Left ventricle myocardium inferior (tissue), 1 donor: ENCODE measurements around the gene MACROD2. TPM values are rescaled to one million over a fixed set of nuclear protein-coding genes. Genes with fewer than 3 reads are reported as not detected.

ENCODE experiments used
- DNase-seq: peaks from one replicate; pipeline ENCODE4 v3.0.0-alpha.2; 2020
- H3K27ac ChIP-seq: fragments of 200-600 bp; replicated peaks from 2 replicates; pipeline ENCODE4 v1.8.0; 2021
- H3K27me3 ChIP-seq: fragments of 200-600 bp; 2 replicates; pipeline ENCODE4 v1.8.0; 2021; ENCODE audit warnings: low read depth
- H3K36me3 ChIP-seq: fragments of 200-600 bp; 2 replicates; pipeline ENCODE4 v1.8.0; 2021
- H3K4me1 ChIP-seq: fragments of 200-600 bp; 2 replicates; pipeline ENCODE4 v1.8.0; 2021
- H3K4me3 ChIP-seq: fragments of 200-600 bp; 2 replicates; pipeline ENCODE4 v1.8.0; 2021; ENCODE audit warnings: mild to moderate bottlenecking, moderate library complexity
- H3K9me3 ChIP-seq: fragments of 200-600 bp; replicated peaks from 2 replicates; pipeline ENCODE4 v1.8.0; 2021
- CTCF ChIP-seq: fragments of 200-600 bp; IDR thresholded peaks from 2 replicates; pipeline ENCODE4 v1.8.0; 2021; ENCODE audit warnings: antibody characterized with exemption, mild to moderate bottlenecking, borderline replicate concordance
- intact Hi-C: fragments of 100-400 bp; cut with micrococcal nuclease; formaldehyde crosslinking; loops from one replicate; pipeline ENCODE4 v1.11.0; 2022
- total RNA-seq: library from RNA; stranded (reverse); fragmentation: NEBNext Ultra II Directional; extraction: Animal tissue kit (Norgen Biotek cat#: 25700); gene quantifications from one replicate; pipeline ENCODE4 v1.2.1, GENCODE V29; 2021
- donor health status: DM: no; HTN: yes; CAD: no; lungs with severe emphysema.

The MACROD2 gene
- total RNA-seq, 1 donor from 2014 or later: 3.6 TPM

DNA sequence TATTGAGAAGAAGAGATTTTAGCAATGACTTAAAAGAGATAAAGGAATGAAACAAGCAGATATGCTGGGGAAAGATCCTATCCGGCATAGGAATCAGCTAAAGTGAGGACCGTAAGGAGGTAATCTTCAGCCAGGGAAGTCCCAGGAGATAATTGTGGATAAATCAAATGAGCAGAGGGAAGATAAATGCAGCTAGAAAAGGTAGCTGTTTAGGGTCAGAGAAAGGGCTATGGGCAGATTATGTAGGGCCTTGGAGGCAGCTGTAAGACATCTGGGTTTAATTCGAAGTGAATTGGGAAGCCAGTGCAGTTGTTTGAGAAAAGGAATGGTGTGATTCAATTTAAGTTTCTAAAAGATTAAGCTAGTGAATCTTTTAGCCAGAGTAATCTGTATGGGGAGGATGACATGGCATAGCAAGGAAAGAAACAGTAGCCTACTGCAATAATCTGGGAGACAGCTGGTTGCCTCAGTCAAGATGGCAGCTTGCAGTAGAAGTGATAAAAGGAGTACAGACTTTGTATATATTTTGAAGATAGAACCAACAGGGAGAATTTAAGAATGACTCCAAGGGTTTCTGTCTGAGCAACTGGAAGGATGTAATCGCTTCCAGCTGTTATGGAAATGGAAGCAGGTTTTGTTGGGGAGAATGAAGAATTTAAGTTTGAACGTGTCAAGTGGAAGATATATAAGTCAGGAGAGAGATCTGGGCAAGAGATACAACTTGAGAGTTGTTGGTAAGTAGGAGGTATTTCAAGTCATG lies 894.4 kb downstream of the MACROD2 start:
- H3K27me3 ChIP-seq: no peaks in the 10 kb centered on the region
- H3K4me1 ChIP-seq: no peaks in the 10 kb centered on the region
- H3K27ac ChIP-seq: no peak overlapping the region
- no peak for TF ChIP-seq CTCF
- intact Hi-C loops: no loop called here
- no peak for DNase-seq
- H3K9me3 ChIP-seq: no peaks in the 10 kb centered on the region
- H3K4me3 ChIP-seq: no peak overlapping the region
- H3K36me3 ChIP-seq: no peaks in the 10 kb centered on the region

- H3K9me3 ChIP-seq: no peaks in the 10 kb centered on the region
- no peak overlapping the region for H3K4me3 ChIP-seq
- no peaks in the 10 kb centered on the region for H3K27me3 ChIP-seq
- H3K27ac ChIP-seq: no peak overlapping the region
- no peak for TF ChIP-seq CTCF
- H3K4me1 ChIP-seq: no peaks in the 10 kb centered on the region
- intact Hi-C loops: no loop called here
- no peak for DNase-seq
- H3K36me3 ChIP-seq: no peaks in the 10 kb centered on the region
Measured at GRCh38 chr20:14890713-14891112, 895.4 kb downstream of the MACROD2 start.

- Histone ChIP-seq H3K27me3 (no peaks in the 10 kb centered on the region), H3K36me3 (no peaks in the 10 kb centered on the region), H3K27ac (no peak overlapping the region), H3K9me3 (no peaks in the 10 kb centered on the region), H3K4me3 (no peak overlapping the region), H3K4me1 (no peaks in the 10 kb centered on the region)
- intact Hi-C loops: no loop called here
- no peak for DNase-seq
- no peak for TF ChIP-seq CTCF
Measured at GRCh38 chr20:14892782-14893181, 897.5 kb downstream of the MACROD2 start.

DNA sequence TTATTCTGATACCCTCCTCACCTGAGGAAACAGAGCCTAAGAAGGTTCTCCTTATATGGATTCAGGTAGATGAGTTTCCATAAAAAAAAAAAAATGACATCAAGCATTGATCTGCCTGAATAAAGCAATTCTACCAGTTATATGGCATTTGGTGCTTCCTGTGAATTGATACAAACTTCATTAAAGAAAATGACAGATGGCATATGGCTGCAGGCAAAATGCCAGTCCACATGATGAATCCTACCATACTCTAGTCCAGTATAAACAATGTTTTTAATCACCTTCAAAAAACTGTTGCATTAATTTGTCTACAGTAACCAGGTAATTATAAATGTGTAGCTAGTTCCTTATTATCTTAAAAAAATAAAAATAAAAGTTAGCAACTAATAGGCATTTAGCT lies 901.3 kb downstream of the MACROD2 start:
- no peak for TF ChIP-seq CTCF
- Histone ChIP-seq H3K36me3 (no peaks in the 10 kb centered on the region), H3K27ac (no peak overlapping the region), H3K4me1 (no peaks in the 10 kb centered on the region), H3K27me3 (no peaks in the 10 kb centered on the region), H3K4me3 (no peak overlapping the region), H3K9me3 (no peaks in the 10 kb centered on the region)
- DNase-seq: no peak
- intact Hi-C loops: no loop called here

GRCh38 chr20:14897608-14898007 lies 902.3 kb downstream of the MACROD2 start:
- H3K27ac ChIP-seq: no peak overlapping the region
- no peaks in the 10 kb centered on the region for H3K27me3 ChIP-seq
- no peaks in the 10 kb centered on the region for H3K4me1 ChIP-seq
- no peaks in the 10 kb centered on the region for H3K9me3 ChIP-seq
- no peaks in the 10 kb centered on the region for H3K36me3 ChIP-seq
- intact Hi-C loops: no loop called here
- H3K4me3 ChIP-seq: no peak overlapping the region
- no peak for DNase-seq
- TF ChIP-seq CTCF: no peak
